Kasumi-1 (cell line): ENCODE results near the gene ABCG8.

Source experiments
- DNase-seq, 2 experiments: peaks; one replicate each; lab custom pipeline; 2025; lab: John Stamatoyannopoulos, UW

ABCG8 gene

GRCh38 chr2:43826305-43827250, 12.2 kb upstream of the ABCG8 start:
- no peak for DNase-seq

- no peak for DNase-seq
These were observed 7.1 kb upstream of the ABCG8 start for GRCh38 chr2:43831543-43832294.

GRCh38 chr2:43832457-43832856, 6.3 kb upstream of the ABCG8 start:
- no peak for DNase-seq

GRCh38 chr2:43837033-43837432, 1.7 kb upstream of the ABCG8 start:
- no peak for DNase-seq

- DNase-seq, result no peak
These were observed 776 bp upstream of the ABCG8 start for GRCh38 chr2:43837831-43838559.

GRCh38 chr2:43839776-43840564, 1.2 kb downstream of the ABCG8 start:
- DNase-seq, result no peak

- no peak for DNase-seq
These were observed 2.2 kb downstream of the ABCG8 start for GRCh38 chr2:43840965-43841364.

GRCh38 chr2:43841949-43842865, 3.4 kb downstream of the ABCG8 start:
- DNase-seq, result no peak

GRCh38 chr2:43842866-43843226, 4.1 kb downstream of the ABCG8 start:
- DNase-seq, result no peak

- no peak for DNase-seq
These were observed 6.4 kb downstream of the ABCG8 start for GRCh38 chr2:43845181-43845580.

- no peak for DNase-seq
These were observed 7.5 kb downstream of the ABCG8 start for GRCh38 chr2:43846140-43846793.

GRCh38 chr2:43848214-43848613, 9.4 kb downstream of the ABCG8 start:
- DNase-seq, result peak in 1 of 2 experiments; percentile 3

GRCh38 chr2:43851011-43851980, 12.5 kb downstream of the ABCG8 start:
- DNase-seq, result no peak

- DNase-seq, result no peak
These were observed 13.5 kb downstream of the ABCG8 start for GRCh38 chr2:43852196-43852730.

- DNase-seq, result no peak
These were observed 14.6 kb downstream of the ABCG8 start for GRCh38 chr2:43853141-43854081.

- no peak for DNase-seq
These were observed 15.9 kb downstream of the ABCG8 start for GRCh38 chr2:43854671-43855070.

GRCh38 chr2:43855292-43855691, 16.5 kb downstream of the ABCG8 start:
- DNase-seq, result no peak
